Fibroblast of skin of right biceps (primary cell): Measurements from ENCODE around the gene HINT3.
"Not testable (repeated sequence)": the region's sequence is repeated elsewhere in the genome, so short reads cannot be mapped to it uniquely, and the experiment has no call there.

ENCODE experiments used
- DNase-seq: peaks from one replicate; pipeline ENCODE4 v3.0.0-alpha.2; 2013

Gene HINT3

GRCh38 chr6:125963817-125964216 lies 7.2 kb downstream of the HINT3 start:
- no peak for DNase-seq

DNA sequence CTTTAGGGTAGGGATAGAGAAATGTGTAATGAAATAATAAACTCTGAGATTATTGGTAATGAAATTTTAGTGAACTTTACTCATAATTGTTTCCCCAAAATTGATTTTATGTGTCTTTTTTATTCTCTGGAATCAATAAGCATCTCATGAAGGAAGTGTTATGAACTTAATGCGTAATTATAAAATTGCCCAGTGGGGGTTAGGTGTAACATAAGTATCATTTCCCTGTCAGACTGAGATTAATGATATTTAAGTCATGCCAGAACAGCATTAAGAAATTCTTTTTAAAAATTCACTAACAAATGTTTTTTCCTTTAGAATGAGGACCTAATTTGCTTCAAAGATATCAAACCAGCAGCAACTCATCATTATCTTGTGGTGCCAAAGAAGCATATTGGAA lies 10.0 kb downstream of the HINT3 start:
- no peak for DNase-seq

DNA sequence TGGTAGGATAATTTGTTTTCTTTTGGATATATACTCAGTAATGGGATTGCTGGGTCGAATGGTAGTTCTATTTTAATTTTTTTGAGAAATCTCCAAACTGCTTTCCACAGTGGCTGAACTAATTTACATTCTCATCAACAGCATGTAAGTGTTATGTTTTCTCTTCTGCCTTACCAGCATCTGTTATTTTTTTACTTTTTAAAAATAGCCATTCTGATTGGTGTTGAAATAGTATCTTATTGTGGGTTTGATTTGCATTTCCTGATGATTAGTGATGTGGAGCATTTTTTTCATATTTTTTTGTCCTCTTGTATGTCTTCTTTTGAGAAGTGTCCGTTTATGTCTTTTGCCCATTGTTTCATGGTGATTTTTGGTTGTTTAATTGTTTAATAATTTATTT lies 11.9 kb downstream of the HINT3 start:
- DNase-seq: no peak

- DNase-seq: no peak
Measured at GRCh38 chr6:125970760-125971159, 14.2 kb downstream of the HINT3 start.

- not testable (repeated sequence) for DNase-seq
Measured at GRCh38 chr6:125972478-125972877, 15.9 kb downstream of the HINT3 start.

DNA sequence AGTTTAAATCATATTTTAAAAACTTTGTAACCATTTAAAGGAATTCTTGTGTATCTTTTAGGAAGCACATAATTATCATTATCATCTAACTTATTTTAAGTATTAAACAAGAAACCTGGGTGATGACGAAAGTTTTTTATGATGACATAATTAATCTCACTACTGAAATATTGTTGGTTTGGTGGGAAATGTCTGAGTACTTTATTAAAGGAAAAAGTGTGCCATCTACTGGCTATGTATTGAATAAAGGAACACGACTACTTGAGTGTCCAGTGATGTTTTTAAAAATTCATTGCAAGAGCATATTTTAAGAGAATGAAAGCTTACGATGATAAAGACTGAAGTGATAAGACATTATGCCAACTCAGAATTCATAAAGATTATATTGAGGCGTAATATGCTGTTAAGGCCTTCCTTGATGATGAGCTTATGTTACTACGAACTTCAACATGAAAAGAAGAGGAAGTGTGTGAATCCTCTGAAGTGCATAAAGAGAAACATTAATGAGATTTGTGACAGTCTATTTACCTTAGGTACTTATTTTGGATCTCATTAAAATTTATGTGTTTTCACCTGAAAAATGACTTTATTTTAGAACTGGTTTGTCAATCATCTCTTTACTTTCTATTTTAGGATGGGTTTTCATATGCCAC lies 17.8 kb downstream of the HINT3 start:
- DNase-seq: peak; percentile 65

- DNase-seq: no peak
Measured at GRCh38 chr6:125979101-125979500, 22.5 kb downstream of the HINT3 start.

DNA sequence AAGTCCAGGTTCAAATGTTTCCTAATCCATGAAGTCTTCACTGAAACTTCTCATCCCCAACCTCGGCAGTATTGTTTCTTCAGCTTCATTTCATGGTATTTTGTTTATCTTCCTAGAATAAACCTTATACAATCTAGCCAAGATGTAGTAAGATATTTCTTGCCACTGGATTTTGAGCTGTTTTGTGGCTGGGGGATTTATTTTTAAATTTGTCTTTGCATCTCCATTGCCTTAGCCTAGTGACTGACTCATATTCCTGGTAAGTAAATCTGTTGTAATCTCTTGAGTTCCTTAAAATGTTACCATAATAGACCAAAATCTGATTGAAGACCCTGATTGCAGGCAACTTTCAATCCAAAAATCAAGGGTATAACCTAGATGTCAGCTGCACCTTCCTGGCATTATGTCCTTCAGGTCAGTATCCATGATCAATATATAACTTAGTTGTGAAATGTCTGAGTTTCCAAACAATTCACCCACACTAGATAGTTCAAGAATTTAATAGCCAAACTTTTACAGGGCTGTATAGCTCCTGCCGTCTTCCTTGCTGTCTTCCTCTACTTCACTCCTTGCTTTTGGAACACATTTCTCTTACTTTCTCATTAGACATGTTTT lies 25.1 kb downstream of the HINT3 start:
- DNase-seq: peak; percentile 4

DNA sequence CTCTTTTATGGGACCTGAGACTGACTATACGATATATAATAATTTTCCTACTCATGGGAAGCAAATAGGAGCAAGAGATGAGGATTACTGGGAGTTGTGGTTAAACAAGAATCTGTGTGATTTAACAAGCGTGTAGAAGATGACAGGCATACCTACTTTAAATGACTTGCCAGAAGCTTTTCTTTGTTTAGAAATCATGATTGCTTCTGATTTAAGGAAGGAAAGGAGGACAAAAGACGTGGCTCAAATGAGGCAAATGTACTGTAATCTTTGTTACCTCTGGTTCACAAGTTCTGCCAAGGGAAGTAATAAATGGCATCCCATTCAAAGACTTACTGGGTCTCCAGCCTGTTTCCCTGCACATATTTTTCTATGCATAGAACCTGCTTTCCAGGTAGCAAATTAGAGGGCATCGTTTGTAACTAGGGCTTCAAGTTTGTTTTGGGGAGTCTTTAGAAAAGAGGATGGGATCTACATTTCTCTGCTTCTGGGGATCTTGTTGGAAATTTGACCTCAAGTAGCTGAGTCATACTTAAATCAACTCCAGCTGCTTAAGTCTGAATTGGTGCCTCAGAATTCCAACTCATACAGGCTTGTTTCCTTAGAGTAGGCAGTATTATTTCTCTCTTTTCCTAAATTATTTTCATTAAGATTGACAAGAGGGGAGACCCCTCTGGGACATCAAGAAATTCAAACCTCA lies 26.8 kb downstream of the HINT3 start:
- DNase-seq: peak; percentile 86

GRCh38 chr6:125984311-125984710 lies 27.7 kb downstream of the HINT3 start:
- DNase-seq: peak; percentile 84

- no peak for DNase-seq
Measured at GRCh38 chr6:125985522-125985921, 29.0 kb downstream of the HINT3 start.

- no peak for DNase-seq
Measured at GRCh38 chr6:125985979-125986300, 29.4 kb downstream of the HINT3 start.

DNA sequence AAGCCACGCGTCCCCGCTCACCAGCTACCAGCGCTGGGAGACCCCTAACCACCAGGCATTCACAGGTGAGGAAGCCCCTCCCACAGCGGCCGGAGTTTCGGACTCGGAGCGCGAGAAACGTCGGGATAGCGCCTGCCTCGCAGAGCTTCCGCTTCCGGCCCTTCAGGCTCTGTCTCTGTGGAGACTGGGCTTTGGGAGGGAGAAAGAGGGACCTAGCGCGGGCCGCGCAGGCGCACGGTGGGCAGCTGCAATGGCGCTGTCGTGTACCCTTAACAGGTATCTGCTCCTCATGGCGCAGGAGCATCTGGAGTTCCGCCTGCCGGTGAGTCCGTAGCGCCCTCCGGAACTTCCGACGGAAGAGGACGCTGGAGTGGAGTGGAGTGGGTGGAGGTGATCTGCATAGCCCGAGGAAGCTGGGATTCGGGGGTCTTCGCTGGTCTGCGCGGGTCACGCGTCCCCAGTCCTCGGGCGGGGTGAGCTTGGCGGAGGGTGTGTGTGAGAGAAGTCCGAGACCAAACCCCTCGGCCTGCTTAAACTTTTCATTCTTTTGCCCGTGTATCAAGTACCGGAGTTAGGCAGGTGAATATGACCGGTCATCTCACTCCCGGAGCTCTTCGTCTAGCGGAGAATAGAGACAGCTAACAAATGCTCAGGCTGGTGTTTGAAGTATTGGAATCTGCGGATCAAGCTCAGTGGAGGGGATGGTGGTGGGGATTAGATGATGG lies 29.9 kb downstream of the HINT3 start, which contains the start of gene TRMT11:
TRMT11 (plus strand) TSS at position 240 of the 725 bp plus-strand sequence; CDS start at position 251, 11 bp downstream.
- peak; percentile 86 for DNase-seq

- peak; percentile 12 for DNase-seq
Measured at GRCh38 chr6:125987026-125987617, 30.6 kb downstream of the HINT3 start.

DNA sequence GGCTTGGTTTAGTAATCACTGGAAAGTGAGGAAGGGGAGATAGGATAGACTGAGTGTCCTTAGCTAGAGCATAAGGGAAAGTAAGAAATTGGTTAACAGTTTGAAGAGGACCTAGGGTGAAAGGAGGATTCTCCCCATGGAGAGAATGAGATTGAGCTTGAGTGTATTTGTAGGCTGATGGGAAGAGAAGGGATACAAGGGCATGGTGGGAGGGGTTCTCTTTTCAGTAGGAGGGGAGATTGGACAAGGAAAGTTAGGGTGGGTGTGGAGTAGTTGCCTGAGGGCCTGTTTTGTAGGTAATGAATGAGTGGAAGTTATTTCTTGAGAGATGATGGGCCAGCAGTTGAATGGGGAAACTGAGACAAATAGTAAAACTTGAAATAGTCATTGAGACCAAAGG lies 31.7 kb downstream of the HINT3 start:
- DNase-seq: no peak

- no peak for DNase-seq
Measured at GRCh38 chr6:125989631-125990030, 33.1 kb downstream of the HINT3 start.

GRCh38 chr6:125991653-125992052 lies 35.1 kb downstream of the HINT3 start:
- DNase-seq: no peak

DNA sequence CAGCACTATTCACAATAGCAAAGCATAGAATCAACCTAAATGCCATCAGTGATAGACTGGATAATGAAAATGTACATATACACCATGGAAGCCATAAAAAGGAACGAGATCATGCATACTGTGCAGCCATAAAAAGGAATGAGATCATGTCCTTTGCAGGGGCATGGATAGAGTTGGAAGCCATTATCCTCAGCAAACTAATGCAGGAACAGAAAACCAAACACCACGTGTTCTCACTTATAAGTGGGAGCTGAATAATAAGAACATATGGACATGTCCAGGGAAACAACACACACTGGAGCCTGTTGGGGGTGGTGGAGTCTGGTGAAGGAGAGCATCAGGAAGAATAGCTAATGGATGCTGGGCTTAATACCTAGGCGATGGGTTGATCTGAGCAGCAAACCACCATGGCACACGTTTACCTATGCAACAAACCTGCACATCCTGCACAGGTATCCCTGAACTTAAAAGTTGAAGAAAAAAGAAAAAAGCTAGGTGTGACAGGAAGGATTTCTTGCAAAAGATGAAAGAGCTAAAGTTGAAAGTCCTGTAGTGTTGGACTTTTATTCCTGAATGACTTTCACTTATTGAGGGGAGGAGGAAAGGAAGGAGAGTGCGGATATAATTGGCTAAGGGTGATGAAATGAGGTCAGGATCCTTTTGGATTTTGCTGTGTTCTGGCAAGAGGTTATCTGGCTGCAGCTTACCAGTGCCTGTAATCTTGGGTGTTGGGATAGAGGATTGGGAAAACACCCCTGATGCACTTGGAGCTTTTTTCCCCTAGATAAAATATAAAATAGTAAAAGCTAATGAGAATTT lies 38.3 kb downstream of the HINT3 start:
- no peak for DNase-seq

DNA sequence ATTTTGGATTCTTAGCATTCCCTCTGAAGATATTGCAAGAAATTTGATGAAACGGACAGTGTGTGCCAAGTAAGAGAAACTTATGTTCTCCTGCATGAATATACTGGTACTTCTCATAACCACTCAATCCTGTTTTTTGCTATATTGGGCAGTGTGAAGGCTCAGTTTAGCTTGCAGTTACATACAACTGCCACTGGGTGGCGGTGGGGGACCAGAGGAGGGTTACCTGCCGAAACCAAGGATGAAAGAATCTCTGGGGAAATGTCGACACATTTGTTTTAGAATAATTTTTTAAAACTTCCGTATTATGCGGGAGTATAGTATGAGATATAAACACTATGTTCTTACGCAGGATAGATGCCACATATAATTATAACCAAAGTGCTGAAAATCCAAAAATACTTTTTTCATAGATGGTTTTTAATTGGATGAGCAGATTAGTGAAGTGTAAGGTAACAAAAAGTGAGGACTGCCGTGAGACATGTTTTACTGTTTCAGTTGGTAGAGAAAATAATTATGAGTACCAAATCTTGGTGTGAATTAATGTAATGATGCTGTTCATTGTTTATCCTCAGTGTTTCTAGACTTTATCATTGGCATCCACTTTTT lies 39.5 kb downstream of the HINT3 start:
- DNase-seq: peak; percentile 61

DNA sequence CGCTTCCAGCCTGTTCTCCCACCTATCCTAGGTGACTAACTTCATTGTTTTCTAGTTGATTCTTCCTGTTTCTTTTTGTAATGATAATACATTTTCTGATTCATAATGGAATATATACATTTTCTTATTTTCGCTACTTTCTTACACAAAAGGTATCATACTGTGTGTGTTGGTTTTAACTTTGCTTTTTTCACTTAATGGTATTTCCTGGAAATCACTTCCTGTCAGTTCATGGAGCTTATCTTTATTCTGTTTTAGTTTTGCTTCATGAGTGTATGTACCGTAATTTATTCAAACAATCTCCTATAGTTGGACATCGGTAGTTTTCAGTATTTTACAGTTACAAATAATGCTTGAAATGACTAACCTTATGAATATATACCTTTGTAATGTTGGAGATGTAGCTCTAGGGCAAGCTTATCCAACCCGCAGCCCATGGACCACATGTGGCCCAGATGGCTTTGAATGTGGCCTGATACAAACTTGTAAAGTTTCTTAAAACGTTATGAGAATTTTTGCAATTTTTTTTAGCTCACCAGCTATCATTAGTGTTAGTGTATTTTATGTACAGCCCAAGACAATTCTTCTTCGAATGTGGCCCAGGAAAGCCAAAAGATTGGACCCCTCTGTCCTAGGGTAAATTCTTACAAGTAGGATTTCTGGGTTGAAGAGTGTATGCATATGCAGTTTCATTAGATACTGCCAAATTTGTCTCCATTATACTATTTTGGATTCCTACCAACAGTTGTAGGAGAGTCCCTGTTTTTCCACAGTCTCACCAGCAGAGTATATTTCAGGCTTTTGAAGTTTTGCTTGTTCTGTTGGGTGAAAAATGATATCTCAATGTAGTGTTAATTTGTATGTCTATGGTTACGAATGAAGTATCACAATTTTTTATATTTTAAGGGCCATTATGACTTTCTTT lies 46.4 kb downstream of the HINT3 start:
- DNase-seq: no peak

DNA sequence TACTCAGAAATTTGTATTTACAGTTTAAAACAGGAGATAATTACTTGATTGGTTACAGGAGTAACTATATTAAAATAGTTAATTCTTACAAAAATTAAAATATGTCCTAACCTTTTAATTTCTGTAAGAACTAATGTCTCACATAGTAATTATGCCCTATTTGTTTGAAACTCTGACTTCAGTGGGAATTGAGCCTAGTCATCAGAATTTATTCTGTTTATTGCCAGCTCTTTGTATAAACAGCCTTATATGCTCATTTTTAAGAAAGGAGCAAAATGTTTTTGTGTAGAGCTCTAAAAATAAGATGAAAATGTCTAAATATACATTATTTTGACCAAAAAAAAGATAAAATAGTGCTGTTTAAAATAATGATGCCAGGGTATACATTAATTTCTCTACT lies 51.2 kb downstream of the HINT3 start:
- DNase-seq: no peak
